Testis (tissue), 2 donors: Measurements from ENCODE around the gene TNNI3K.

ENCODE experiments used
- POLR2A ChIP-seq: fragments of 450-650 bp; IDR thresholded peaks from one replicate; pipeline ENCODE4 v1.6.1; 2017; ENCODE audit warnings: antibody characterized with exemption, mild to moderate bottlenecking, moderate library complexity
- TF ChIP-seq, protein P1 (sequence below), 3 experiments: fragments of 450-650 bp in 2 of 3; fragments of 200-600 bp in 1 of 3; sonication (generic) in 1 of 3; IDR thresholded peaks; one replicate each; pipeline ENCODE4 v1.5.1; 2016 to 2019; ENCODE audit warnings: antibody characterized with exemption in 3 of 3, mild to moderate bottlenecking in 2 of 3, moderate library complexity in 1 of 3

DNA sequence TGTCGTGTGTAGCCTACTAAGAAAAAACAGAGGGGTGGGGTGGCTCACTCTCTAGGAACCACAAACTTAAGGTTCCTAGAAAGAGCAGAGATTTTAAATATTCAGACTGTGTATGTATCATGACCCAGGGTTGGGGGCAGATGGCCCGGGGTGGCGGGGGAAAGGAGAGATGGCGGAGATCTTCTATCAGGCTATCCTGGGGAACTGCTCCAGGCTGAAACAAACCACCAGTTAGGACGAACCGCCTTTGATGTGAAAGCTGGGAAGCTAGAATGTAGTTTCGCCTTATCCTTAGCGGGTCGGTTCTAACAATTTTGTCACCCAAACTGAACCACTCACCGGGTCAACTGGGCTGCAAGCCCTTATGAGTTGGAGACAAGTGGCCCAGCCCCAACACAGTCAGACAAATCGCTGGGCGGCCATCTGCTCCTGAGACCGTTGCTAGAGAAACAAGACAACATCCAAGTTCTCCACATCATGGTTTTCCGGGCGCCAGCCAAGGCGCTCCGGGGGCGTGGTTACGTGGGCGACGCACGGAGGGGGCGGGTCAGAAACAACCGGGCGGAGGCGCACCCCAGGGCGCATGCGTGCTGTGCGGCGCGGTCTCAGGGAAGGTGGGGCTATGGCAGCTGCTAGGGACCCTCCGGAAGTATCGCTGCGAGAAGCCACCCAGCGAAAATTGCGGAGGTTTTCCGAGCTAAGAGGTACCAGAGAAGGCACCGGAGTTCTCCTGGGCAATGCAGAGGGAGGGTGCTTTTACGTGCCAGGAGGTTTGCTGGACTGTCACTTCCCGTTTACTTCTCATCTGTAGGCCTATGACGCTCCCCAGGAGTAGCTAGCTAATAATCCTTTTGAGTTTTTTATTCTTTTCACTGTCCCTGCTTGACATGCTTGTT lies 37.3 kb upstream of the TNNI3K start, which contains the start of the genes FPGT and LRRIQ3:
- TF ChIP-seq POLR2A = no peak
- TF ChIP-seq, protein P1, sequence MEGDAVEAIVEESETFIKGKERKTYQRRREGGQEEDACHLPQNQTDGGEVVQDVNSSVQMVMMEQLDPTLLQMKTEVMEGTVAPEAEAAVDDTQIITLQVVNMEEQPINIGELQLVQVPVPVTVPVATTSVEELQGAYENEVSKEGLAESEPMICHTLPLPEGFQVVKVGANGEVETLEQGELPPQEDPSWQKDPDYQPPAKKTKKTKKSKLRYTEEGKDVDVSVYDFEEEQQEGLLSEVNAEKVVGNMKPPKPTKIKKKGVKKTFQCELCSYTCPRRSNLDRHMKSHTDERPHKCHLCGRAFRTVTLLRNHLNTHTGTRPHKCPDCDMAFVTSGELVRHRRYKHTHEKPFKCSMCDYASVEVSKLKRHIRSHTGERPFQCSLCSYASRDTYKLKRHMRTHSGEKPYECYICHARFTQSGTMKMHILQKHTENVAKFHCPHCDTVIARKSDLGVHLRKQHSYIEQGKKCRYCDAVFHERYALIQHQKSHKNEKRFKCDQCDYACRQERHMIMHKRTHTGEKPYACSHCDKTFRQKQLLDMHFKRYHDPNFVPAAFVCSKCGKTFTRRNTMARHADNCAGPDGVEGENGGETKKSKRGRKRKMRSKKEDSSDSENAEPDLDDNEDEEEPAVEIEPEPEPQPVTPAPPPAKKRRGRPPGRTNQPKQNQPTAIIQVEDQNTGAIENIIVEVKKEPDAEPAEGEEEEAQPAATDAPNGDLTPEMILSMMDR (IDR thresholded peaks at IDR 0.05) = no peak
